ENCODE results near the gene TRAPPC14. TPM values are rescaled to one million over a fixed set of nuclear protein-coding genes. Genes with fewer than 3 reads are reported as not detected.

The TRAPPC14 gene
- total and polyA plus RNA-seq, 9 of the 15 experiments (the other 6 are each of a cell fraction or from before 2014, with no cell fraction given): 0.42 to 45.9 (median 18.2) TPM

GRCh38 chr7:100177045-100178001 lies 18.8 kb upstream of the TRAPPC14 start, which contains the start of the genes GPC2 and STAG3 (continued):
- TF ChIP-seq CXXC5 (CRISPR knock-in tag; IDR thresholded peaks at IDR 0.05) (peak; percentile 54), EWSR1 (IDR thresholded peaks at IDR 0.05; ENCODE audit: borderline replicate concordance, low read depth, partially characterized antibody) (no peak), TSHZ1 (CRISPR knock-in tag; IDR thresholded peaks at IDR 0.05) (no peak), ZNF224 (CRISPR knock-in tag; IDR thresholded peaks at IDR 0.05) (peak; percentile 48; the same call in 1 of the 2 replicates), ZNF41 (CRISPR knock-in tag; conservative IDR thresholded peaks at IDR 0.05) (no peak), MBD2 (IDR thresholded peaks at IDR 0.05; ENCODE audit: borderline replicate concordance, low read depth) (no peak; the same call in 1 of the 2 replicates), SIN3B (IDR thresholded peaks at IDR 0.05; ENCODE audit: low read depth) (no peak), NR4A1 (CRISPR knock-in tag; IDR thresholded peaks at IDR 0.05) (0 out of 2 replicates have a peak, but pooled peaks have one; percentile 45), NR4A1 (tag; IDR thresholded peaks at IDR 0.05) (0 out of 2 replicates have a peak, but pooled peaks have one; percentile 36), BRD4 (IDR thresholded peaks at IDR 0.05) (no peak), NRF1 (conservative IDR thresholded peaks at IDR 0.05 in 1 of 2, IDR thresholded peaks at IDR 0.05 in 1 of 2) (peak; percentile 57 to 64), EGR1 (conservative IDR thresholded peaks at IDR 0.05) (peak; percentile 58)
- TF ChIP-seq, protein P1, sequence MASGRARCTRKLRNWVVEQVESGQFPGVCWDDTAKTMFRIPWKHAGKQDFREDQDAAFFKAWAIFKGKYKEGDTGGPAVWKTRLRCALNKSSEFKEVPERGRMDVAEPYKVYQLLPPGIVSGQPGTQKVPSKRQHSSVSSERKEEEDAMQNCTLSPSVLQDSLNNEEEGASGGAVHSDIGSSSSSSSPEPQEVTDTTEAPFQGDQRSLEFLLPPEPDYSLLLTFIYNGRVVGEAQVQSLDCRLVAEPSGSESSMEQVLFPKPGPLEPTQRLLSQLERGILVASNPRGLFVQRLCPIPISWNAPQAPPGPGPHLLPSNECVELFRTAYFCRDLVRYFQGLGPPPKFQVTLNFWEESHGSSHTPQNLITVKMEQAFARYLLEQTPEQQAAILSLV (tag; IDR thresholded peaks at IDR 0.05): no peak
